WTC11 (cell line): ENCODE measurements around the gene SLPI. TPM values are rescaled to one million over a fixed set of nuclear protein-coding genes. Genes with fewer than 3 reads are reported as not detected.

Experiments
- ATAC-seq: fragments of 200-7000 bp; cut with Tn5 transposase; 2 replicates; pipeline ENCODE4 v1.10.0; 2021; ENCODE audit warnings: mild to moderate bottlenecking, moderate library complexity
- CTCF ChIA-PET: fragments of 300-600 bp; sonication (Branson Sonifier 250); formaldehyde crosslinking; loops from one replicate; lab custom pipeline; 2021; ENCODE audit warnings: antibody characterized with exemption; lab: Charles Lee
- POLR2A ChIA-PET: fragments of 350-600 bp; sonication (Branson Sonifier 250); formaldehyde crosslinking; loops from one replicate; lab custom pipeline; 2021; ENCODE audit warnings: antibody characterized with exemption; lab: Charles Lee
- DNase-seq: peaks from one replicate; pipeline ENCODE4 v3.0.0; 2021; ENCODE audit warnings: low spot score
- H3K27ac Mint-ChIP-seq: 2 replicates; pipeline ENCODE4 v1.8.0; 2021; ENCODE audit warnings: mixed read lengths
- H3K27me3 Mint-ChIP-seq: 2 replicates; pipeline ENCODE4 v1.8.0; 2021; ENCODE audit warnings: low read depth, mild to moderate bottlenecking, moderate library complexity, mixed read lengths
- H3K36me3 Mint-ChIP-seq: 2 replicates; pipeline ENCODE4 v1.8.0; 2021; ENCODE audit warnings: mixed read lengths
- H3K4me1 Mint-ChIP-seq: 2 replicates; pipeline ENCODE4 v1.8.0; 2022; ENCODE audit warnings: mixed read lengths
- H3K4me3 Mint-ChIP-seq: 2 replicates; pipeline ENCODE4 v1.8.0; 2021; ENCODE audit warnings: mild to moderate bottlenecking, moderate library complexity, mixed read lengths
- H3K9me3 Mint-ChIP-seq: 2 replicates; pipeline ENCODE4 v1.8.0; 2021; ENCODE audit warnings: mixed read lengths
- ATF3 ChIP-seq: sonication (generic); formaldehyde crosslinking; conservative IDR thresholded peaks from 2 replicates; pipeline ENCODE4 v1.8.1; 2022; ENCODE audit warnings: mild to moderate bottlenecking, missing genetic modification reagents
- CREM ChIP-seq: sonication (generic); formaldehyde crosslinking; IDR thresholded peaks from 2 replicates; pipeline ENCODE4 v1.8.1; 2022; ENCODE audit warnings: mild to moderate bottlenecking, missing genetic modification reagents, moderate library complexity
- E2F5 ChIP-seq: sonication (generic); formaldehyde crosslinking; IDR thresholded peaks from 2 replicates; pipeline ENCODE4 v1.8.1; 2022; ENCODE audit warnings: mild to moderate bottlenecking, moderate library complexity, missing genetic modification reagents
- ELF4 ChIP-seq: sonication (generic); formaldehyde crosslinking; IDR thresholded peaks from 2 replicates; pipeline ENCODE4 v1.8.1; 2022; ENCODE audit warnings: low read depth, mild to moderate bottlenecking, moderate library complexity, missing genetic modification reagents
- FOXJ3 ChIP-seq: sonication (generic); formaldehyde crosslinking; IDR thresholded peaks from 2 replicates; pipeline ENCODE4 v1.9.0; 2021; ENCODE audit warnings: missing genetic modification reagents, mild to moderate bottlenecking, borderline replicate concordance
- IRF2 ChIP-seq: sonication (generic); formaldehyde crosslinking; IDR thresholded peaks from 2 replicates; pipeline ENCODE4 v1.8.0; 2022; ENCODE audit warnings: low read depth, missing genetic modification reagents, borderline replicate concordance
- KAT7 ChIP-seq: sonication (generic); formaldehyde crosslinking; IDR thresholded peaks from 2 replicates; pipeline ENCODE4 v1.8.1; 2023; ENCODE audit warnings: missing genetic modification reagents, mild to moderate bottlenecking, borderline replicate concordance
- MLX ChIP-seq: sonication (generic); formaldehyde crosslinking; IDR thresholded peaks from 2 replicates; pipeline ENCODE4 v1.8.1; 2023; ENCODE audit warnings: mild to moderate bottlenecking, missing genetic modification reagents, moderate library complexity
- MXD4 ChIP-seq: fragments of 250-450 bp; sonication (Bioruptor Pico); IDR thresholded peaks from 2 replicates; pipeline ENCODE4 v1.8.0; 2021; ENCODE audit warnings: mild to moderate bottlenecking, moderate library complexity, borderline replicate concordance
- NR1H2 ChIP-seq: sonication (generic); formaldehyde crosslinking; IDR thresholded peaks from 2 replicates; pipeline ENCODE4 v1.9.0; 2021; ENCODE audit warnings: mild to moderate bottlenecking, moderate library complexity, missing genetic modification reagents
- NR3C1 ChIP-seq: sonication (generic); formaldehyde crosslinking; conservative IDR thresholded peaks from 2 replicates; pipeline ENCODE4 v1.8.1; 2023; ENCODE audit warnings: low read depth, mild to moderate bottlenecking, missing genetic modification reagents
- OVOL2 ChIP-seq: fragments of 250-450 bp; sonication (Bioruptor Pico); IDR thresholded peaks from 2 replicates; pipeline ENCODE4 v1.9.0; 2021; ENCODE audit warnings: mild to moderate bottlenecking, borderline replicate concordance
- STAT6 ChIP-seq: sonication (generic); formaldehyde crosslinking; conservative IDR thresholded peaks from 2 replicates; pipeline ENCODE4 v1.8.1; 2023; ENCODE audit warnings: mild to moderate bottlenecking, low read depth, missing genetic modification reagents, moderate library complexity
- ZNF121 ChIP-seq: sonication (generic); formaldehyde crosslinking; IDR thresholded peaks from 2 replicates; pipeline ENCODE4 v1.8.0; 2023; ENCODE audit warnings: missing genetic modification reagents
- ZNF138 ChIP-seq: sonication (generic); formaldehyde crosslinking; conservative IDR thresholded peaks from 2 replicates; pipeline ENCODE4 v1.8.1; 2022; ENCODE audit warnings: mild to moderate bottlenecking, moderate library complexity, missing genetic modification reagents
- ZNF232 ChIP-seq: sonication (generic); formaldehyde crosslinking; IDR thresholded peaks from 2 replicates; pipeline ENCODE4 v1.8.0; 2022; ENCODE audit warnings: mild to moderate bottlenecking, missing genetic modification reagents
- total RNA-seq: library from RNA; stranded (reverse); gene quantifications from 3 replicates; pipeline ENCODE4 v1.2.3, GENCODE V29; 2021
- TF ChIP-seq, protein P1 (sequence below): sonication (generic); formaldehyde crosslinking; IDR thresholded peaks from 2 replicates; pipeline ENCODE4 v1.8.1; 2022; ENCODE audit warnings: low read depth, missing genetic modification reagents, borderline replicate concordance
- TF ChIP-seq, protein P2 (sequence below): sonication (generic); formaldehyde crosslinking; IDR thresholded peaks from 2 replicates; pipeline ENCODE4 v1.8.0; 2022; ENCODE audit warnings: mild to moderate bottlenecking, missing genetic modification reagents

Gene SLPI
- total RNA-seq, 1 experiment from 2014 or later: 0.74 TPM

DNA sequence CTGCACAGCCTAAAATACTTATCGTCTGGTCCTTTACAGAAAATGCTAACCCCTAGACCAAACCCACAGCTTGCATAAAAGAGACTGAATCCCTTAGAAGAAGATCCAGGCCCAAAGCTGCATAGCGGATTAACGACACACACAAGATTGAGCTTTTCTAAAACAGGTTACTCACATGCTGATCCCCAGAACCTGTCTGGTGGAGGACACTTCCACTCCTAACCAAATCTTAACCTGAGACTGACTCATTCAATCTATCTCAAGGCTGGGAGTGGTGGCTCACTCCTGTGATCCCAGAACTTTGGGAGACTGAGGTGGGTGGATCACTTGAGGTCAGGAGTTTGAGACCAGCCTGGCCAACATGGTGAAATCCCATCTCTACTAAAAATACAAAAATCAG is 2.8 kb upstream of the SLPI start:
- Mint-ChIP-seq H3K4me3 (no peak overlapping the region), H3K9me3 (no peaks in the 10 kb centered on the region), H3K27ac (no peak overlapping the region), H3K27me3 (peaks cover under 1% of the 10 kb centered on the region; the same call in 1 of the 2 replicates), H3K36me3 (no peaks in the 10 kb centered on the region), H3K4me1 (peaks cover 9% of the 10 kb centered on the region)
- DNase-seq (no peak), ATAC-seq (no peak)
- ChIA-PET CTCF (no interaction called here), POLR2A (no interaction called here)
- TF ChIP-seq ATF3 (CRISPR knock-in tag) (no peak), ELF4 (no peak)

- H3K36me3 Mint-ChIP-seq: no peaks in the 10 kb centered on the region
- H3K27me3 Mint-ChIP-seq: peaks cover 5% of the 10 kb centered on the region; the same call in 1 of the 2 replicates
- H3K4me1 Mint-ChIP-seq: peaks cover under 1% of the 10 kb centered on the region
- no peak overlapping the region for H3K27ac Mint-ChIP-seq
- ATAC-seq (no peak), DNase-seq (no peak)
- ChIA-PET CTCF (interaction anchor here (1.6 to 4.4 kb wide), 2 partner anchors 40 to 58 kb away, joined by 6 to 15 read pairs; no protein-coding TSS in a partner anchor), POLR2A (no interaction called here)
- TF ChIP-seq NR1H2 (no peak), IRF2 (no peak), KAT7 (CRISPR knock-in tag) (no peak), ZNF232 (CRISPR knock-in tag) (no peak), MXD4 (CRISPR knock-in tag) (no peak), ZNF138 (CRISPR knock-in tag) (no peak), CREM (CRISPR knock-in tag) (no peak), E2F5 (no peak), FOXJ3 (CRISPR knock-in tag) (no peak), OVOL2 (no peak), ZNF121 (CRISPR knock-in tag) (no peak), MLX (no peak)
- TF ChIP-seq, protein P1, sequence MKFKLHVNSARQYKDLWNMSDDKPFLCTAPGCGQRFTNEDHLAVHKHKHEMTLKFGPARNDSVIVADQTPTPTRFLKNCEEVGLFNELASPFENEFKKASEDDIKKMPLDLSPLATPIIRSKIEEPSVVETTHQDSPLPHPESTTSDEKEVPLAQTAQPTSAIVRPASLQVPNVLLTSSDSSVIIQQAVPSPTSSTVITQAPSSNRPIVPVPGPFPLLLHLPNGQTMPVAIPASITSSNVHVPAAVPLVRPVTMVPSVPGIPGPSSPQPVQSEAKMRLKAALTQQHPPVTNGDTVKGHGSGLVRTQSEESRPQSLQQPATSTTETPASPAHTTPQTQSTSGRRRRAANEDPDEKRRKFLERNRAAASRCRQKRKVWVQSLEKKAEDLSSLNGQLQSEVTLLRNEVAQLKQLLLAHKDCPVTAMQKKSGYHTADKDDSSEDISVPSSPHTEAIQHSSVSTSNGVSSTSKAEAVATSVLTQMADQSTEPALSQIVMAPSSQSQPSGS (CRISPR knock-in tag): no peak
- H3K9me3 Mint-ChIP-seq: no peaks in the 10 kb centered on the region
- no peak overlapping the region for H3K4me3 Mint-ChIP-seq
These were observed 1.1 kb downstream of the SLPI start for GRCh38 chr20:45253261-45253660.

DNA sequence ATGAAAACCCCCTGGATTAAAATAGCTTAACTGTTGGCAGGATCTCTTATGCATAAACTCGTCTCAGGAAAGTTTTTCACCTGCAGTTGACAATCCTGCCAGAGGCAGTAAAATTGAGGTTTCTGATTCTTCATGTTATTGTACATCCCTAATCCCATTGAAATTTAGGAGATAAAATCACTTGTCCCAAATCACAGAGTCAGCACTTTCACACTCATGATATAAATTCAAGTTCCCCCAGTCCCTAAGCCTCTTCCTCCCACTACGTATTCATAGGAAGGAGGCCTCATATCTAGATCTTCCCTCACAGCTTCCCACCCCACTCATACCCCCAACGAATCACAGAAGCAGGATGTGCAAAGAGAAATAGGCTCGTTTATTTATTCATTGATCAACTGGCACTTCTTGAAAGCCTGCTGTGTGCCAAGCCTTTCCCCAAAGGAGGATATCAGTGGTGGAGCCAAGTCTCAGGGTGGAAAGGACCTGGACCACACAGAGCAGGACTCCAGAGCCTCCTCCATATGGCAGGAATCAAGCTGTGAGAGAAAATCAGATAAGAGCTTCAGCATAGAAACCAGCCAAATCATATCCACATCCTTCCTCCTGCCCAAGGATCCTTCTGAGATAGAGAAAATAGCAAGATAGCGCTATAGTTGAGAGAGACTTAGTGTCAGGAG is 2.3 kb downstream of the SLPI start:
- ATAC-seq (no peak), DNase-seq (no peak)
- no peaks in the 10 kb centered on the region for H3K36me3 Mint-ChIP-seq
- POLR2A ChIA-PET: no interaction called here
- no peak overlapping the region for H3K27ac Mint-ChIP-seq
- H3K9me3 Mint-ChIP-seq: no peaks in the 10 kb centered on the region
- CTCF ChIA-PET: interaction anchor here (0.7 to 4.4 kb wide), 3 partner anchors 42 to 60 kb away, joined by 4 to 15 read pairs (median 6); no protein-coding TSS in a partner anchor
- no peaks in the 10 kb centered on the region for H3K4me1 Mint-ChIP-seq
- H3K4me3 Mint-ChIP-seq: no peak overlapping the region
- peaks cover 10% of the 10 kb centered on the region for H3K27me3 Mint-ChIP-seq
- TF ChIP-seq, protein P2, sequence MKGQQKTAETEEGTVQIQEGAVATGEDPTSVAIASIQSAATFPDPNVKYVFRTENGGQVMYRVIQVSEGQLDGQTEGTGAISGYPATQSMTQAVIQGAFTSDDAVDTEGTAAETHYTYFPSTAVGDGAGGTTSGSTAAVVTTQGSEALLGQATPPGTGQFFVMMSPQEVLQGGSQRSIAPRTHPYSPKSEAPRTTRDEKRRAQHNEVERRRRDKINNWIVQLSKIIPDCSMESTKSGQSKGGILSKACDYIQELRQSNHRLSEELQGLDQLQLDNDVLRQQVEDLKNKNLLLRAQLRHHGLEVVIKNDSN (CRISPR knock-in tag): no peak
- no peak for TF ChIP-seq MXD4 (CRISPR knock-in tag)
- TF ChIP-seq STAT6 (CRISPR knock-in tag): no peak
- TF ChIP-seq MLX: no peak
- no peak for TF ChIP-seq ATF3 (CRISPR knock-in tag)
- TF ChIP-seq NR3C1 (CRISPR knock-in tag): no peak
